ENCODE results near the gene ATF2. TPM values are rescaled to one million over a fixed set of nuclear protein-coding genes. Genes with fewer than 3 reads are reported as not detected.
A peak's percentile ranks its signal among the peaks of the same experiment; 100 is the strongest.

Gene ATF2
- total and polyA plus RNA-seq, 2 of the 13 experiments (the other 11 are each of a cell fraction or from before 2014, with no cell fraction given), result 91.6 to 95.1 TPM

DNA sequence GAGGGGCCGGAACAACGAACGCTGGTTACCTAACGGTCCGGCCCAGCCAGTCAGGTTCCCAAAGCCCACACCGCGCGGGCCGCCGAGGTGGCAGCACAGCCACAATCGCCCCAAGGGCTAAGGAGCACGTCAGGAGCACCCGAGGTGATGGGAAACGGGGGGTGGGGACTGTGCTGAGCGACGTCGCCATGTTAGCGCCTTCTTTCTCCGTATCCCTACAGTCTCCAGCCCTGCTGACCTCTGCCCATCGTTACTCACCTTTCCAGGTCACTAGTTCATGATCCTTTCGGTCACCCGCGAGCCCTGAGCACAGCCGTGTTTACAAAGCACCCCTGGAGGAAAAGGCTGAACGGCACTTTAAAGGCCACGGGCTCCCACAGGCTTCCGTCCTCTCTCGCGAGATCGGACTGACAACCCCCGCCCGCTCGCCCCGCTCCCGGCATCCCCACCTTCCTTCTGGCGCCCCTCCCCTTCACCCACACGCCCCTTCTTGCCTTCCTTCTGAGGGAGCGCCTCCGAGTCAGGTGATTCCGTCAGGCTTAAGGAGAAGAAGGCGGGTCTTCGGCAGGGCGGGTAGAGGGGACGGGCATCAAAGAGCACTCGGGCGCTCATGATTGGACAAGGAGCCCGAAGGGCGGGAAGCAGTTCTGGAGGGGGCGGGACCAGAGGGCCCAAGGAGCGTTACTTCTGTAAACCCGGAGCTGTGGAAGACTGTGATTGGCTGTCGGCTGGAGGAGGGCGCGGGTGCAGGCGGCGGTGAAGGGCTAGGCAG is at the start of gene ATF2 (continued):
- TF ChIP-seq HMG20A (CRISPR knock-in tag; IDR thresholded peaks at IDR 0.05; ENCODE audit: borderline replicate concordance) (no peak; the same call in 1 of the 2 replicates), HMGXB3 (CRISPR knock-in tag; IDR thresholded peaks at IDR 0.05; ENCODE audit: borderline replicate concordance) (peak; percentile 23; the same call in 1 of the 2 replicates), ZNF549 (CRISPR knock-in tag; IDR thresholded peaks at IDR 0.05) (no peak), JDP2 (CRISPR knock-in tag; IDR thresholded peaks at IDR 0.05; ENCODE audit: borderline replicate concordance) (no peak), NR3C1 (CRISPR knock-in tag; IDR thresholded peaks at IDR 0.05) (no peak), BCLAF1 (IDR thresholded peaks at IDR 0.05) (no peak), MEIS2 (CRISPR knock-in tag; IDR thresholded peaks at IDR 0.05) (peak; percentile 84; the same call in 1 of the 2 replicates), TRIM24 (CRISPR knock-in tag; IDR thresholded peaks at IDR 0.05) (no peak), SRSF4 (IDR thresholded peaks at IDR 0.05; ENCODE audit: low read depth, low read length, poor library complexity, severe bottlenecking) (no peak), LBX2 (CRISPR knock-in tag; IDR thresholded peaks at IDR 0.05; ENCODE audit: borderline replicate concordance) (no peak), NFYB (CRISPR knock-in tag; IDR thresholded peaks at IDR 0.05) (peak; percentile 87), KDM5A (IDR thresholded peaks at IDR 0.05; ENCODE audit: borderline replicate concordance, low read length) (peak; percentile 90)
- TF ChIP-seq, protein P1, sequence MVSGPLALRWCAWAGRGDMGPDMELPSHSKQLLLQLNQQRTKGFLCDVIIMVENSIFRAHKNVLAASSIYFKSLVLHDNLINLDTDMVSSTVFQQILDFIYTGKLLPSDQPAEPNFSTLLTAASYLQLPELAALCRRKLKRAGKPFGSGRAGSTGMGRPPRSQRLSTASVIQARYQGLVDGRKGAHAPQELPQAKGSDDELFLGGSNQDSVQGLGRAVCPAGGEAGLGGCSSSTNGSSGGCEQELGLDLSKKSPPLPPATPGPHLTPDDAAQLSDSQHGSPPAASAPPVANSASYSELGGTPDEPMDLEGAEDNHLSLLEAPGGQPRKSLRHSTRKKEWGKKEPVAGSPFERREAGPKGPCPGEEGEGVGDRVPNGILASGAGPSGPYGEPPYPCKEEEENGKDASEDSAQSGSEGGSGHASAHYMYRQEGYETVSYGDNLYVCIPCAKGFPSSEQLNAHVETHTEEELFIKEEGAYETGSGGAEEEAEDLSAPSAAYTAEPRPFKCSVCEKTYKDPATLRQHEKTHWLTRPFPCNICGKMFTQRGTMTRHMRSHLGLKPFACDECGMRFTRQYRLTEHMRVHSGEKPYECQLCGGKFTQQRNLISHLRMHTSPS (CRISPR knock-in tag; IDR thresholded peaks at IDR 0.05; ENCODE audit: low read depth), result no peak; the same call in 1 of the 2 replicates
- TF ChIP-seq, protein P2, sequence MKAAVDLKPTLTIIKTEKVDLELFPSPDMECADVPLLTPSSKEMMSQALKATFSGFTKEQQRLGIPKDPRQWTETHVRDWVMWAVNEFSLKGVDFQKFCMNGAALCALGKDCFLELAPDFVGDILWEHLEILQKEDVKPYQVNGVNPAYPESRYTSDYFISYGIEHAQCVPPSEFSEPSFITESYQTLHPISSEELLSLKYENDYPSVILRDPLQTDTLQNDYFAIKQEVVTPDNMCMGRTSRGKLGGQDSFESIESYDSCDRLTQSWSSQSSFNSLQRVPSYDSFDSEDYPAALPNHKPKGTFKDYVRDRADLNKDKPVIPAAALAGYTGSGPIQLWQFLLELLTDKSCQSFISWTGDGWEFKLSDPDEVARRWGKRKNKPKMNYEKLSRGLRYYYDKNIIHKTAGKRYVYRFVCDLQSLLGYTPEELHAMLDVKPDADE (CRISPR knock-in tag; IDR thresholded peaks at IDR 0.05), result peak; percentile 88; the same call in 1 of the 2 replicates
- TF ChIP-seq, protein P3, sequence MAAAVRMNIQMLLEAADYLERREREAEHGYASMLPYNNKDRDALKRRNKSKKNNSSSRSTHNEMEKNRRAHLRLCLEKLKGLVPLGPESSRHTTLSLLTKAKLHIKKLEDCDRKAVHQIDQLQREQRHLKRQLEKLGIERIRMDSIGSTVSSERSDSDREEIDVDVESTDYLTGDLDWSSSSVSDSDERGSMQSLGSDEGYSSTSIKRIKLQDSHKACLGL (CRISPR knock-in tag; IDR thresholded peaks at IDR 0.05), result no peak

Data from HepG2 (cell line).